Activated CD4-positive, alpha-beta memory T cell treated with anti-CD3 and anti-CD28 coated beads for 36 hours (primary cell): ENCODE data around the gene FMNL1. TPM values are rescaled to one million over a fixed set of nuclear protein-coding genes. Genes with fewer than 3 reads are reported as not detected.
A peak's percentile ranks its signal among the peaks of the same experiment; 100 is the strongest.
"Not testable (repeated sequence)": the region's sequence is repeated elsewhere in the genome, so short reads cannot be mapped to it uniquely, and the experiment has no call there.

Experiments used
- CTCF ChIA-PET: fragments of 350-600 bp; sonication (Branson Sonifier 250); formaldehyde crosslinking; loops from one replicate; lab custom pipeline; 2021; ENCODE audit warnings: antibody characterized with exemption, inconsistent platforms; lab: Charles Lee
- POLR2A ChIA-PET: fragments of 350-600 bp; sonication (Branson Sonifier 250); formaldehyde crosslinking; loops from one replicate; lab custom pipeline; 2021; ENCODE audit warnings: antibody characterized with exemption; lab: Charles Lee
- DNase-seq: peaks from one replicate; pipeline ENCODE4 v3.0.0-alpha.2; 2020
- H3K27ac Mint-ChIP-seq: one replicate; pipeline ENCODE4 v1.8.0; 2021; ENCODE audit warnings: mixed read lengths
- H3K27me3 Mint-ChIP-seq: one replicate; pipeline ENCODE4 v1.8.0; 2021; ENCODE audit warnings: mixed read lengths
- H3K36me3 Mint-ChIP-seq: one replicate; pipeline ENCODE4 v1.8.0; 2021; ENCODE audit warnings: mixed read lengths
- H3K4me1 Mint-ChIP-seq: one replicate; pipeline ENCODE4 v1.8.0; 2021; ENCODE audit warnings: low read depth, mixed read lengths
- H3K4me3 Mint-ChIP-seq: one replicate; pipeline ENCODE4 v1.8.0; 2021; ENCODE audit warnings: mild to moderate bottlenecking, mixed read lengths
- H3K9me3 Mint-ChIP-seq: one replicate; pipeline ENCODE4 v1.8.0; 2021; ENCODE audit warnings: mixed read lengths
- intact Hi-C: fragments of 100-400 bp; cut with micrococcal nuclease; formaldehyde crosslinking; loops from one replicate; pipeline ENCODE4 v1.15.1; 2023
- total RNA-seq, 2 experiments: library from RNA; stranded (reverse); gene quantifications; one replicate each; pipeline ENCODE4 v1.2.3, GENCODE V29; 2021

FMNL1 gene
- total RNA-seq, 2 experiments from 2014 or later: 314 to 331 TPM

DNA sequence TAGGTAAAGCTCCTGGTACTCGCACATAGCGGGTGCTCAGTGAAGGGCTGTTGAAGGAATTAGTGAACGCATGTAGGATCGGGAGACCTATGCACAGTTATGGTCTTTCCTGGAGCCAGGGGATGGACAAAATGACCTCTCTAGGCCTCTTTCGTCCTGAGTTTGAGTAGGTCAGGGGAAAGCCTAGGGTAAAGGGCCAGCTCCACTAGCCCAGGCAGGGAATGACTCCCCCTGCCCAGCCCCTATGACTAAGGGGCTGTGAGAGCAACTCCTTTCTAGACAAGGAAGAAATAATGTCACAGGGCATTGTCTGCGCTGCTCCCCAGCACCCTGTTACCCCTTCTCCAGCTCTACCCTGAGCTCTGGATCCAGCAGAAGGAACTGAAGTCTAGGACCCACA is 24.6 kb upstream of the FMNL1 start:
- Mint-ChIP-seq H3K27ac (no peak overlapping the region), H3K9me3 (no peaks in the 10 kb centered on the region), H3K4me3 (no peak overlapping the region), H3K27me3 (no peaks in the 10 kb centered on the region), H3K36me3 (no peaks in the 10 kb centered on the region), H3K4me1 (peaks cover 4% of the 10 kb centered on the region)
- POLR2A ChIA-PET: interaction anchor here (0.9 to 2.8 kb wide), 2 partner anchors 48 to 62 kb away, joined by 4 to 9 read pairs; partner anchors contain the start of gene ACBD4
- no peak for DNase-seq
- intact Hi-C loops: no loop called here
- CTCF ChIA-PET: interaction anchor here (0.6 to 10.6 kb wide), 39 partner anchors 8 to 422 kb away, joined by 3 to 335 read pairs (median 5); partner anchors contain the start of genes ACBD4, EFTUD2, HEXIM1 and HEXIM2

DNA sequence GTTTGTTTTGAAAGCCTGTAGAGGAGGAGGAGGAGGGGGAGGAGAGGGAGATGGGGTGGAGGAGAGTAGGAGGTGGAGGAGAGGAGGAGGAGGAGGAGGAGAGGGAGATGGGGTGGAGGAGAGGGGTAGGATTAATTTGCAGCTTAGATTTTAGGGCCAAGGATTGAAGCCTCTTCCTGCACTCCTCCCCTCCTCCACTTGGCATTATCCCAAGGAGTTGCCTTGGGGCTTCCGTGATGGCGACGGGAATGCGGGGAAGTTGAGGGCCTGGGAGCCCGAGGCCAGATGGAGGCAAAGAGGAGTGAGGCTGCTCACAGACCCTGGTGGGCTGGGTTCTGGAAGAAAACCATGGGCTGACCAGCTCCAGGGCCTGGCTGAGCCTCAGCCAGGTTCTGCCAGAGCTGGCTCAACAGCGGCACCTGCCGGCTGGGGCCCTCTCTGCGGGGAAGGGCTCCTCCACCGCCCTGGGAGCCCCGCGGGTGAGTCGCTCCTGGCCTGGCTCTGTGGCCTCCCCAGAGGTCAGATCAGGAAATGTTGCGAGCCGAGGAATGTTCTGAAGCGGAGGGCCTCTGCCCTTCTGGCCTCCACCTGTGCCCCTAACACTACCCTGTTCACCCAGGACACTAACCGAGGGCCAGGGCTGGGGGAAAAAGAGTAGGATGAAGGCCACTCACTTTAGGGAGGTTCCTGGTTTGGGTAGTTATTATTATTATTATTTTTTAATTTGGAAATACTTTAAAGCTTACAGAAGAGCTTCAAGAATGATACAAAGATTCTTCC is 23.9 kb upstream of the FMNL1 start:
- H3K36me3 Mint-ChIP-seq: no peaks in the 10 kb centered on the region
- no peaks in the 10 kb centered on the region for H3K27me3 Mint-ChIP-seq
- intact Hi-C loops: loop anchor here (1.0 kb wide), 1 partner anchor 62 kb away; the partner anchor contains the start of gene ACBD4
- peak; percentile 93 for DNase-seq
- POLR2A ChIA-PET: interaction anchor here (0.9 to 2.8 kb wide), 2 partner anchors 49 to 62 kb away, joined by 4 to 9 read pairs; partner anchors contain the start of gene ACBD4
- peaks cover 4% of the 10 kb centered on the region for H3K4me1 Mint-ChIP-seq
- H3K27ac Mint-ChIP-seq: no peak overlapping the region
- CTCF ChIA-PET: interaction anchor here (0.6 to 10.6 kb wide), 43 partner anchors 8 to 422 kb away, joined by 3 to 335 read pairs (median 4); partner anchors contain the start of genes ACBD4, EFTUD2, HEXIM1 and HEXIM2
- no peaks in the 10 kb centered on the region for H3K9me3 Mint-ChIP-seq
- H3K4me3 Mint-ChIP-seq: no peak overlapping the region

DNA sequence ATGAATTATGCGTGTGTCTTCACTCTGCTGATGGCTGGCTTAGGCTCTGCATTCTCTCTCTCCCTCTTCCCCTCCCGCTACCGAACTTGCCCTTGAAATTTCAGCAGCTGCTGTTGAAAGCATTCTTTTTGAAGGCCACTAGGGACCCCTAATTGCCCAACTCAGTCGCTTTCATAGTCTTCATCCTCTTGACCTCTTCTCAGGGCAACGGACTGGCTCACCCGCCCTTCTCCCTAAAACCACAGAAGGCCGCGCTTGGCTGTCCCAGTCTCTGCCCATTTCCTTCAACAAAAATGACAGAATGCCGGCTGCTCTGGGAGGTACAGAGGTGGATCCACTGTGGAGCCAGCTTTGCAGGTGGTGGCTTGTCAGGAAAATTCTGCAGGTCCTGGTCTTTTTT is 21.0 kb upstream of the FMNL1 start:
- CTCF ChIA-PET: interaction anchor here (1.4 to 10.6 kb wide), 3 partner anchors 15 to 64 kb away, joined by 3 to 335 read pairs (median 4); partner anchors contain the start of genes ACBD4 and PLCD3
- no peak overlapping the region for H3K27ac Mint-ChIP-seq
- intact Hi-C loops: no loop called here
- H3K36me3 Mint-ChIP-seq: no peaks in the 10 kb centered on the region
- no peak for DNase-seq
- H3K4me3 Mint-ChIP-seq: no peak overlapping the region
- H3K4me1 Mint-ChIP-seq: peaks cover 4% of the 10 kb centered on the region
- no peaks in the 10 kb centered on the region for H3K9me3 Mint-ChIP-seq
- POLR2A ChIA-PET: interaction anchor here (1.2 kb wide), 1 partner anchor 11 kb away, joined by 4 read pairs; no protein-coding TSS in a partner anchor
- no peaks in the 10 kb centered on the region for H3K27me3 Mint-ChIP-seq

- no peaks in the 10 kb centered on the region for H3K9me3 Mint-ChIP-seq
- intact Hi-C loops: no loop called here
- no peaks in the 10 kb centered on the region for H3K36me3 Mint-ChIP-seq
- no peak overlapping the region for H3K27ac Mint-ChIP-seq
- no peaks in the 10 kb centered on the region for H3K27me3 Mint-ChIP-seq
- no peak overlapping the region for H3K4me3 Mint-ChIP-seq
- ChIA-PET POLR2A (interaction anchor here (1.2 kb wide), 1 partner anchor 12 kb away, joined by 4 read pairs; no protein-coding TSS in a partner anchor), CTCF (interaction anchor here (1.4 to 10.6 kb wide), 3 partner anchors 15 to 65 kb away, joined by 3 to 335 read pairs (median 4); partner anchors contain the start of genes ACBD4 and PLCD3)
- peaks cover 4% of the 10 kb centered on the region for H3K4me1 Mint-ChIP-seq
- DNase-seq: no peak
These were observed 20.2 kb upstream of the FMNL1 start for GRCh38 chr17:45201457-45201856.

DNA sequence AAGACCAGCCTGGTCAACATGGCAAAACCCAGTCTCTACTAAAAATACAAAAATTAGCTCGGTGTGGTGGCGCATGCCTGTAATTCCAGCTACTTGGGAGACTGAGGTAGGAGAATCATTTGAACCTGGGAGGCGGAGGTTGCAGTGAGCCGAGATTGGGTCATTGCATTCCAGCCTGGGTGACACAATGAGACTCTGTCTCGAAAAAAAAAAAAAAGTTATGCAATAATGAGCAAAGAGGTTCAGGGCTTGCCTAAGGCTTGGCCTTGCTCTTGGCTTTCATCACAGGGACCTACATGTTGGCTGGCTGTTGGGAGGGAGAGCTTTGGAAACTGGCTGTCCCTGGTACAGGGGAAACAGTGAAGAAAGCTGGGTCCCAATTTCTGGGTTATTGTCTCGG is 19.8 kb upstream of the FMNL1 start:
- ChIA-PET CTCF (interaction anchor here (1.4 to 10.6 kb wide), 3 partner anchors 14 to 66 kb away, joined by 3 to 335 read pairs (median 4); partner anchors contain the start of genes ACBD4 and PLCD3), POLR2A (interaction anchor here (1.2 kb wide), 1 partner anchor 13 kb away, joined by 4 read pairs; no protein-coding TSS in a partner anchor)
- H3K27me3 Mint-ChIP-seq, H3K4me1 Mint-ChIP-seq, intact Hi-C loops, DNase-seq, H3K36me3 Mint-ChIP-seq, H3K27ac Mint-ChIP-seq, H3K4me3 Mint-ChIP-seq, H3K9me3 Mint-ChIP-seq: not testable (repeated sequence)

- H3K4me3 Mint-ChIP-seq: peak overlapping the region; percentile 81
- no peaks in the 10 kb centered on the region for H3K27me3 Mint-ChIP-seq
- peak overlapping the region; percentile 73 for H3K27ac Mint-ChIP-seq
- H3K9me3 Mint-ChIP-seq: no peaks in the 10 kb centered on the region
- intact Hi-C loops: loop anchor here (1.0 to 2.0 kb wide), 4 partner anchors 16 to 166 kb away; partner anchors contain the start of gene SPATA32
- peaks cover 30% of the 10 kb centered on the region for H3K4me1 Mint-ChIP-seq
- peaks cover 60% of the 10 kb centered on the region for H3K36me3 Mint-ChIP-seq
- ChIA-PET CTCF (interaction anchor here (0.9 to 13.8 kb wide), 41 partner anchors 11 to 209 kb away, joined by 3 to 488 read pairs (median 9); partner anchors contain the start of genes ACBD4, HEXIM1, HEXIM2 and MAP3K14), POLR2A (interaction anchor here (0.6 to 5.8 kb wide), 9 partner anchors 11 to 102 kb away, joined by 3 to 75 read pairs (median 4); no protein-coding TSS in a partner anchor)
- DNase-seq: peak; percentile 91
These were observed 2.6 kb upstream of the FMNL1 start for GRCh38 chr17:45218895-45219661.

DNA sequence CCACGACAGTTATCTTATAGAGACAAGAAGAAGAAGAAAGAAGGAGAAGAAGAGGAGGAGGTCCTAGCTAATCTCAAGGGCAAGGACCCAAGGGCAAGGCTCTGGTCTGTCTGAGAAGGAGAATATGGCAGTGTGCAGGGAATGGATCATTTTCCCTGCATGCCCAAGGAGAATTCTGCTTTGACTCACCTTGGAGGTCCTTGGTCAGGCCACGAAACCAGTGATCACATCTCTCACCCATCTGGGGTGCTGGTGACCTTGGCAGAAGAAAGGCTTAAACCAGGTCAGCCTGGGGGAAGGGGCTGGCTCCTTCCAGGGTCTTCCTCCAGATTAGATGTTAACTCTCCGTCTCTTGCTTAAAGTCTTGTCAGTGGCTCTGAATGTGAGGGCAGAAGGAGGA is 1.6 kb upstream of the FMNL1 start:
- H3K27me3 Mint-ChIP-seq: no peaks in the 10 kb centered on the region
- H3K4me1 Mint-ChIP-seq: peaks cover 36% of the 10 kb centered on the region
- peak overlapping the region; percentile 81 for H3K4me3 Mint-ChIP-seq
- intact Hi-C loops: no loop called here
- DNase-seq: no peak
- no peaks in the 10 kb centered on the region for H3K9me3 Mint-ChIP-seq
- H3K27ac Mint-ChIP-seq: peak overlapping the region; percentile 73
- H3K36me3 Mint-ChIP-seq: peaks cover 63% of the 10 kb centered on the region
- ChIA-PET POLR2A (interaction anchor here (0.8 to 5.8 kb wide), 7 partner anchors 10 to 97 kb away, joined by 3 to 75 read pairs (median 17); partner anchors contain the start of genes HEXIM1 and MAP3K14), CTCF (interaction anchor here (0.6 to 13.8 kb wide), 28 partner anchors 13 to 172 kb away, joined by 3 to 488 read pairs (median 12); partner anchors contain the start of genes ACBD4, HEXIM1, MAP3K14 and PLCD3)

DNA sequence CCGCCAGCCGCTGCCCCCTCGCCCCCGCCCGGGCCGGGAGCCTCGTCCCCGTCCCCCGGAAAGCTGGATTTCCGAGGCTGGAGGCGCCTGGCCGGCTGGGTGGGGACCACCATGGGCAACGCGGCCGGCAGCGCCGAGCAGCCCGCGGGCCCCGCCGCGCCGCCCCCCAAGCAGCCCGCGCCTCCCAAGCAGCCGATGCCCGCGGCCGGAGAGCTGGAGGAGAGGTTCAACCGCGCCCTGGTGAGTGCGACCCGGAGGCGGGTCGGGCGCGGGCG is 266 bp downstream of the FMNL1 start:
- Mint-ChIP-seq H3K4me3 (peak overlapping the region; percentile 100), H3K27ac (peak overlapping the region; percentile 100), H3K36me3 (peaks cover 63% of the 10 kb centered on the region), H3K9me3 (no peaks in the 10 kb centered on the region), H3K4me1 (peaks cover 43% of the 10 kb centered on the region), H3K27me3 (no peaks in the 10 kb centered on the region)
- no peak for DNase-seq
- CTCF ChIA-PET: interaction anchor here (0.8 to 13.8 kb wide), 6 partner anchors 11 to 163 kb away, joined by 3 to 488 read pairs (median 50); partner anchors contain the start of genes ACBD4 and HEXIM2
- intact Hi-C loops: no loop called here
- POLR2A ChIA-PET: interaction anchor here (0.7 to 6.2 kb wide), 11 partner anchors 8 to 170 kb away, joined by 3 to 75 read pairs (median 17); partner anchors contain the start of genes HEXIM1 and MAP3K14

- peak; percentile 81 for DNase-seq
- ChIA-PET CTCF (interaction anchor here (0.6 to 13.8 kb wide), 8 partner anchors 11 to 87 kb away, joined by 3 to 488 read pairs (median 6); partner anchors contain the start of genes ACBD4 and HEXIM2), POLR2A (interaction anchor here (0.7 to 6.2 kb wide), 12 partner anchors 8 to 170 kb away, joined by 3 to 75 read pairs (median 12); partner anchors contain the start of genes HEXIM1 and MAP3K14)
- Mint-ChIP-seq H3K27ac (peak overlapping the region; percentile 100), H3K36me3 (peaks cover 59% of the 10 kb centered on the region), H3K9me3 (no peaks in the 10 kb centered on the region), H3K4me3 (peak overlapping the region; percentile 100), H3K27me3 (no peaks in the 10 kb centered on the region), H3K4me1 (peaks cover 47% of the 10 kb centered on the region)
- intact Hi-C loops: no loop called here
These were observed 757 bp downstream of the FMNL1 start for GRCh38 chr17:45222289-45222995.

- ChIA-PET POLR2A (interaction anchor here (0.6 to 6.2 kb wide), 9 partner anchors 7 to 94 kb away, joined by 3 to 75 read pairs (median 17); partner anchors contain the start of genes HEXIM1 and MAP3K14), CTCF (interaction anchor here (0.6 to 13.8 kb wide), 5 partner anchors 10 to 88 kb away, joined by 3 to 488 read pairs (median 4); partner anchors contain the start of gene ACBD4)
- H3K36me3 Mint-ChIP-seq: peaks cover 56% of the 10 kb centered on the region
- H3K27ac Mint-ChIP-seq: peak overlapping the region; percentile 100
- intact Hi-C loops: loop anchor here (1.0 kb wide), 1 partner anchor 24 kb away; no protein-coding TSS in a partner anchor
- H3K4me3 Mint-ChIP-seq: peak overlapping the region; percentile 100
- H3K9me3 Mint-ChIP-seq: no peaks in the 10 kb centered on the region
- no peaks in the 10 kb centered on the region for H3K27me3 Mint-ChIP-seq
- H3K4me1 Mint-ChIP-seq: peaks cover 49% of the 10 kb centered on the region
- DNase-seq: no peak
These were observed 1.4 kb downstream of the FMNL1 start for GRCh38 chr17:45222996-45223538.
